T-cell (primary cell): Measurements from ENCODE around the gene SSTR3. TPM values are rescaled to one million over a fixed set of nuclear protein-coding genes. Genes with fewer than 3 reads are reported as not detected.

Source experiments
- ATAC-seq, 4 experiments: fragments of 200-7000 bp in 3 of 4; fragments of 150-1000 bp in 1 of 4; cut with Tn5 transposase; replicated peaks in 1 of 4; 1 replicate in 3 of 4; 2 replicates in 1 of 4; pipeline ENCODE4 v1.10.0; 2021; ENCODE audit warnings: moderate library complexity in 3 of 4, mild to moderate bottlenecking in 2 of 4, moderate number of reproducible peaks in 1 of 4
- CTCF ChIA-PET, 2 donors: fragments of 300-600 bp; sonication (Branson Sonifier 250); formaldehyde crosslinking; loops; one replicate each; lab custom pipeline; 2022; ENCODE audit warnings: antibody characterized with exemption in 2 of 2; lab: Charles Lee
- POLR2A ChIA-PET, 2 donors: fragments of 300-600 bp; sonication (Branson Sonifier 250); formaldehyde crosslinking; loops; one replicate each; lab custom pipeline; 2022; ENCODE audit warnings: antibody characterized with exemption in 2 of 2; lab: Charles Lee
- DNase-seq, 35 experiments: peaks; one replicate each; pipeline versions ENCODE4 v3.0.0 to v3.0.0-alpha.2; 2013 to 2023
- H3K27ac ChIP-seq: one replicate; pipeline ENCODE4 v1.5.1; 2013; ENCODE audit warnings: low read length
- H3K27me3 ChIP-seq, 2 experiments: replicated peaks in 1 of 2; 1 replicate in 1 of 2; 2 replicates in 1 of 2; pipeline versions ENCODE4 v1.6.1 to v1.7.0; 2013; ENCODE audit warnings: low read length in 1 of 2, mixed read lengths in 1 of 2; ENCODE audit not compliant: control insufficient read depth in 2 of 2, insufficient read depth in 2 of 2; ENCODE audit errors: extremely low read depth in 1 of 2
- H3K36me3 ChIP-seq, 2 donors: 1 replicate in 1 of 2; 2 replicates in 1 of 2; pipeline versions ENCODE4 v1.6.1 to v1.7.0; 2013; ENCODE audit warnings: low read length in 1 of 2; ENCODE audit not compliant: control insufficient read depth in 2 of 2, insufficient read depth in 1 of 2; ENCODE audit errors: extremely low read depth in 1 of 2
- H3K4me1 ChIP-seq, 2 experiments: 1 replicate in 1 of 2; 2 replicates in 1 of 2; pipeline versions ENCODE4 v1.6.1 to v1.7.0; 2013; ENCODE audit warnings: low read length in 2 of 2, mixed read lengths in 1 of 2; ENCODE audit not compliant: insufficient read depth in 2 of 2, control insufficient read depth in 1 of 2; ENCODE audit errors: extremely low read depth in 1 of 2
- H3K4me3 ChIP-seq, 2 donors: 1 replicate in 1 of 2; 2 replicates in 1 of 2; pipeline versions ENCODE4 v1.5.1 to v1.7.0; 2013; ENCODE audit warnings: mild to moderate bottlenecking in 2 of 2, low read length in 1 of 2, moderate library complexity in 1 of 2; ENCODE audit not compliant: control insufficient read depth in 1 of 2; ENCODE audit errors: extremely low read depth in 1 of 2
- H3K9me3 ChIP-seq: 2 replicates; pipeline ENCODE4 v1.7.0; 2013
- H3K27ac Mint-ChIP-seq, 2 donors: one replicate each; pipeline ENCODE4 v1.8.0; 2020 to 2021; ENCODE audit warnings: mild to moderate bottlenecking in 2 of 2, mixed read lengths in 2 of 2
- H3K27me3 Mint-ChIP-seq, 2 donors: one replicate each; pipeline ENCODE4 v1.8.0; 2021 to 2022; ENCODE audit warnings: mixed read lengths in 2 of 2
- H3K36me3 Mint-ChIP-seq: one replicate; pipeline ENCODE4 v1.8.0; 2021; ENCODE audit warnings: mixed read lengths
- H3K4me1 Mint-ChIP-seq, 3 donors: one replicate each; pipeline ENCODE4 v1.8.0; 2020 to 2022; ENCODE audit warnings: mixed read lengths in 3 of 3, mild to moderate bottlenecking in 1 of 3
- H3K4me3 Mint-ChIP-seq, 3 donors: one replicate each; pipeline ENCODE4 v1.8.0; 2020 to 2022; ENCODE audit warnings: mild to moderate bottlenecking in 3 of 3, mixed read lengths in 3 of 3, moderate library complexity in 3 of 3
- H3K9me3 Mint-ChIP-seq, 3 donors: one replicate each; pipeline ENCODE4 v1.8.0; 2020 to 2022; ENCODE audit warnings: mixed read lengths in 3 of 3
- WGBS: methylation state at CpG from one replicate; pipeline ENCODE4 v1.1.5; 2013; ENCODE audit warnings: missing lambda C conversion rate; ENCODE audit not compliant: insufficient coverage; 5-methylcytosine and 5-hydroxymethylcytosine counted together
- total RNA-seq, 35 experiments: library from RNA in 6 of 35; stranded (reverse) in 6 of 35; fragments of 120-200 nt in 1 of 35; gene quantifications; one replicate each; pipeline versions ENCODE4 v1.2.1 to v1.2.4 and lab custom pipeline; 2013 to 2026

The SSTR3 gene
- total RNA-seq, 5 donors from 2014 or later (not counting 1 experiment from before 2014, with no cell fraction given) = 4.6 to 8.7 (median 5.3) TPM

DNA sequence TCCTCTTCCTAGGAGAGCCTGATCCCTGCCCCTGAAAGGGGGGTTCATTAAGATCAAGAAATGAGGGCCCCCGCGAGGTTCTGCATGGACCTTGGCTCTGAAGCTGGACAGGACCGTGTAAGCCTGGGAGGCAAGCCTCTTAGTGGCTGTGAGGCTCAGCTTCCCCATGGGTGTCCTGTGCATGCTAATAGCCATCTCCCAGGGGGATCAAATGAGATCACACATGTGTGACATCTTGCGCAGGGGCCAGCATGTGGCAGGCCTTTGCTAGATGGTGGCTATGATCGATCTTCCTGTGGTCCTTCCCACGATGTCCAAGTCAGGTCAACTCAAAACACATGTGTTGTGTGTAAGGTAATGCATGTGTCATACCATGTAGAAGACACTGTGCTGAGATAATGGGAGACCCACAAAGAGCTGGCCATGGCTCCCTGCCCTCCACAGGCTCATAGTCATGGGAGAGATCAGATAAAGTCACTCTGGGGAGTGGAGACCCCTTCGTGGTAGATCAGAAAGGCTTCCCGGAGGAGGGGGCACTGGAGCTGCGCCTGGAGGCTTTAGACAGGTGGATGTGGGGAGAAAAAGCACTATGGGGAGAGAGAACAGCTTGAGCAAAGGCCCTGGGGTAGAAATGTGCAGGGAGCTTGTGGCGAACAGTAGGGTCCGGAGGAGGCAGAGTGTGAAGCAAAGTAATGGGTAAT lies 28.1 kb upstream of the SSTR3 start:
- Mint-ChIP-seq H3K4me1 (peaks cover 83 to 93% (median 88%) of the 10 kb centered on the region in 3 donors), H3K27me3 (no peaks in the 10 kb centered on the region), H3K4me3 (peak overlapping the region; percentile 93 to 97 (median 96)), H3K9me3 (no peaks in the 10 kb centered on the region), H3K27ac (peak overlapping the region; percentile 99), H3K36me3 (peaks cover 38% of the 10 kb centered on the region)
- H3K4me3 ChIP-seq = peak overlapping the region in 1 of 2 donors; percentile 97
- WGBS = 69% methylated on average over 11 of the region's 11 CpGs
- peaks cover 56 to 94% of the 10 kb centered on the region in 2 experiments for H3K4me1 ChIP-seq
- no peaks in the 10 kb centered on the region for H3K9me3 ChIP-seq
- H3K27ac ChIP-seq = peak overlapping the region; percentile 88
- H3K36me3 ChIP-seq = peaks cover 5 to 50% of the 10 kb centered on the region in 2 donors
- ATAC-seq (no peak), DNase-seq (no peak)
- CTCF ChIA-PET = interaction anchor here (0.8 to 3.4 kb wide), 3 partner anchors 11 to 21 kb away, joined by 3 to 36 read pairs (median 4); no protein-coding TSS in a partner anchor
- POLR2A ChIA-PET = no interaction called here
- H3K27me3 ChIP-seq = no peaks in the 10 kb centered on the region

DNA sequence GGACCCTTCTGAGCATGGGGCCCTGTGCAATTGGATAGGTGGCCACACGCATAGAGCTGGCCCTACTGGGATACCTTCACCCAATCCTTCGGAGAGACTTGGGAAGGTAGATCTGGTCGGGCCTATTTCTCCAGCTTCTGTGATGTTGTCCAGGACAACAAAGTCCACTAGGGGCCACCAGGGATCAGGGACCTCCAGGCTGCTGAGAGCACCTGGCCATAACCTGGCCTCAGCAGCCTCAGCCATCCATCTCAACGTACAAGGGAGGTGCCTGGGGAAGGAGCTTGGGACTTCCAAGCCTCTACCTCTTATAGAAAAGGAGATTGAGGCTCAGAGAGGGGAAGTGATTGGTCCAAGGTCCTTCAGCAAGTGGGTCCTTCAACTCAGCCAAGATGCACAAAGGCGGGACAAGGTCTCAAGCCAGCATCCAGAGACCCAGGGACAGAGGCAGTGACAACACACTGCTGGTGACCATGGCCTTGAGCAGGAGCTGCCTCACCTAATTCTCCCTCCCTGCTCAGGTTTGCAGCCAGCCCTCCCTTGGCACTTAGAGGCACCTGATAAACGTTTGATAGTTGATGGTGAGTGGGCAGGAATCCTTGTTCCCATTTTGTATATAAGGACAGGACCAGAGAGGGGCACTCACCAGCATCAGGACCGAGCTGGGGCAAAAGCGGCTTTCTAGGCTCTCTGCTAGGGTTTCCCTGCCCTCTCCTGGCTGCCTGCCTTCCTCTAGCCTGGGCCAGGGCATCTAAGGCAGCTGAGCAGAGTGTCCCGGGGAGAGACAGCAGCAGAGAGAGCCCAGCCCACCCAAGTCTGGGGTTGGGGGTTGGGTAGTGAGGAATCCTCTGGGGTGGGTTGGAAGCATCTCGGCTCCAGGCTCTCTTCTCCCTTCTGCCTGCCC lies 27.3 kb upstream of the SSTR3 start:
- 77% methylated on average over 6 of the region's 10 CpGs for WGBS
- peak overlapping the region; percentile 99 for H3K27ac Mint-ChIP-seq
- Histone ChIP-seq H3K27ac (peak overlapping the region; percentile 88), H3K36me3 (peaks cover 5 to 58% of the 10 kb centered on the region in 2 donors), H3K27me3 (no peaks in the 10 kb centered on the region), H3K4me1 (peaks cover 60 to 94% of the 10 kb centered on the region in 2 experiments), H3K4me3 (peak overlapping the region in 1 of 2 donors; percentile 35), H3K9me3 (no peaks in the 10 kb centered on the region)
- DNase-seq = no peak
- peaks cover 84 to 93% (median 88%) of the 10 kb centered on the region in 3 donors for H3K4me1 Mint-ChIP-seq
- H3K36me3 Mint-ChIP-seq = peaks cover 44% of the 10 kb centered on the region
- CTCF ChIA-PET = interaction anchor here in 1 of 2 donors (0.5 to 3.4 kb wide), 3 partner anchors 22 to 263 kb away, joined by 5 to 36 read pairs (median 5); no protein-coding TSS in a partner anchor
- peak overlapping the region; percentile 93 to 97 (median 96) for H3K4me3 Mint-ChIP-seq
- ATAC-seq = no peak
- POLR2A ChIA-PET = no interaction called here
- no peaks in the 10 kb centered on the region for H3K27me3 Mint-ChIP-seq
- no peaks in the 10 kb centered on the region for H3K9me3 Mint-ChIP-seq

DNA sequence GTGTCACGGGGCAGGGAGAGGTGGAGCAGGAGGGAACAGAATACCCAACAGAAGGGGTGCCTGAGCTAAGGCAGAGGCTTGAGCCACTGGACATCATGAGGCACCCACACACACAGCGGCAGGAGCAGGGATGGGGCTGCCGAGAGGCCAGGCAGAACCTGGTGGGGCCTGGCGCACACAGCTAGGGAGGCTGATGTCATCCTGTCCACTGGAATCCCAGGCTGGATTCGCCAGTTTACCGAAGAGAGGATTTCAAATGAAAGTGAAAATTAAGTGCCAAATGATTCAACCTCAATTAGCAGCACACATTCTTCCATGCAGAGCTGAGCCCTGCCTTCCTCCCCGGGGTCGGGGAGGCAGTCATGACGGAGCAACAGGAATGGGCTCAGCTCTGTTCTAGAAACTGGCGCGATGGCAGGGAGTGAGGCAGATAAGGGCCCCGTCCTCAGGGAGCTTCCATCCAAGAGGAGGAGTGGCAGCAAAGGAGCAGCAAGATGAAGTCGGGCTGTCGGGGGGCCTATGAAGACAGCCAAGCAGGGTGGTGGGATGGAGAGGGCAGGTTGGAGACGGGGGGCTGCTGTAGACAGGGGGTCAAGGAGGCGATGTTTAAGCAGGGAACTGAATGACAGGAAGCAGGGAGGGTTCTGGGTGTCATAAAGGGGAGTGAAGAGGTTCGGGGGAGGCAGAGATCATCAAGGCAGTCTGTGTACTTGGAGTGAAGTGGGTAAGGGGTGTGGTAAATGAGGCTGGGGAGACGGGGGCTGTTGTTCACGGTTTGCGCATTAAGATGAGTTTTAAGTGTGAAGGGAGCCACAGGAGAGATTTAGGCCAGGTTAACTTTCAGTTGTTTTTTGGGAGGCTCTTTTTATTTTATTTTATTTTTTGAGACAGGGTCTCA lies 25.3 kb upstream of the SSTR3 start:
- H3K27me3 ChIP-seq = no peaks in the 10 kb centered on the region
- Mint-ChIP-seq H3K4me3 (peak overlapping the region; percentile 80 to 97 (median 82)), H3K27me3 (no peaks in the 10 kb centered on the region), H3K9me3 (no peaks in the 10 kb centered on the region), H3K36me3 (peaks cover 50% of the 10 kb centered on the region), H3K4me1 (peaks cover 96 to 100% (median 98%) of the 10 kb centered on the region in 3 donors), H3K27ac (peak overlapping the region; percentile 99)
- peak overlapping the region; percentile 88 for H3K27ac ChIP-seq
- ATAC-seq (peak in 1 of 4 experiments; percentile 13), DNase-seq (peak in 4 of 35 experiments; percentile 23 to 59 (median 49))
- H3K9me3 ChIP-seq = no peaks in the 10 kb centered on the region
- peak overlapping the region; percentile 35 to 38 for H3K4me3 ChIP-seq
- H3K36me3 ChIP-seq = peaks cover 5 to 75% of the 10 kb centered on the region in 2 donors
- WGBS = 35% methylated on average over 18 of the region's 20 CpGs
- H3K4me1 ChIP-seq = peaks cover 75 to 100% of the 10 kb centered on the region in 2 experiments
- CTCF ChIA-PET = interaction anchor here (0.9 to 3.4 kb wide), 9 partner anchors 8 to 158 kb away, joined by 3 to 36 read pairs (median 6); no protein-coding TSS in a partner anchor
- POLR2A ChIA-PET = interaction anchor here in 1 of 2 donors (0.9 kb wide), 1 partner anchor 72 kb away, joined by 3 read pairs; no protein-coding TSS in a partner anchor

DNA sequence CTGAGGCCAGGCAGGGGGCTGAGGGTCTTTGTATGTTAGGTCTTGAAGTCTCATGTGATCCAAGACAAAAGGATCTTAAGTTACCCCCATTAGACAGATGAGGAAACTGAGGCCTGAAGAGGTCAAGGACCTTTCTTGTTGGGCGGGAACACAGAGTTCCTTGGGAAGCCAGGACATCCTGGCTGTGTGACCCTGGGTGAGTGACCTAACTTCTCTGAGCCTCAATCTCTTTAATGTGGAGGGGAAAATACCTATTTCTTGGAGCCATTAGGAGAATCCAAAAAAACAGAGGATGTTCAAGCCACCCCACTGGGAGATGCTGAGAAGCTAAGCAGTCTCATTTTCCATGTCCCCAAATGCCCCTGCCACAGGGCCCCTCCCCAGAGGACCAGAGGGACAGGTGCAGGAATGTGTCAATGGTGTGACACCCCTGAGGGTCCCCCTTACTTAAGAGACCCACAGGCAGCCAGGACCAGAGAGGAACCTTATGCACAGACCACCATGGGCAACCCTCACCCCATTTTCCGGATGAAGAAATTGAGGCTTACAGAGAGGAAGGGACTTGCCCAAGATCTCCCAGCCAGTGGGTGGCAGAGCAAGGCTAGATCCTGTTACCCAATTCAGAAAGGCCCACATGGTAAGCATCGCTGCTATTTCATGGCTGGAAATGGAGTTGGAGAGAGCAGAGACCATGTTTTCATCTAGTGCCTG lies 23.8 kb upstream of the SSTR3 start:
- H3K27me3 Mint-ChIP-seq = no peaks in the 10 kb centered on the region
- DNase-seq (peak in 2 of 35 experiments; percentile 24 to 35), ATAC-seq (no peak)
- peak overlapping the region; percentile 99 for H3K27ac Mint-ChIP-seq
- H3K36me3 ChIP-seq = peaks cover 0 to 81% of the 10 kb centered on the region in 2 donors
- H3K9me3 Mint-ChIP-seq = no peaks in the 10 kb centered on the region
- H3K27me3 ChIP-seq = no peaks in the 10 kb centered on the region
- no peaks in the 10 kb centered on the region for H3K9me3 ChIP-seq
- WGBS = no CpG with 5 or more reads among the region's 3 CpGs
- ChIA-PET CTCF (no interaction called here), POLR2A (interaction anchor here in 1 of 2 donors (0.6 kb wide), 1 partner anchor 907 kb away, joined by 3 read pairs; no protein-coding TSS in a partner anchor)
- no peak overlapping the region for H3K4me3 ChIP-seq
- peaks cover 96 to 100% (median 98%) of the 10 kb centered on the region in 3 donors for H3K4me1 Mint-ChIP-seq
- peaks cover 80 to 100% of the 10 kb centered on the region in 2 experiments for H3K4me1 ChIP-seq
- H3K36me3 Mint-ChIP-seq = peaks cover 46% of the 10 kb centered on the region
- H3K27ac ChIP-seq = peak overlapping the region; percentile 88
- peak overlapping the region; percentile 56 to 97 (median 64) for H3K4me3 Mint-ChIP-seq
